H9 (cell line): ENCODE results near the gene SCUBE1. TPM values are rescaled to one million over a fixed set of nuclear protein-coding genes. Genes with fewer than 3 reads are reported as not detected.

Experiments used
- DNase-seq: peaks from one replicate; pipeline ENCODE4 v3.0.0-alpha.2; 2017
- H2AFZ ChIP-seq: one replicate; pipeline ENCODE4 v1.6.1; 2013; ENCODE audit warnings: mild to moderate bottlenecking, low read length, control low read depth, moderate library complexity
- H2AK5ac ChIP-seq: 2 replicates; pipeline ENCODE4 v1.6.1; 2013; ENCODE audit warnings: low read length, control low read depth, mixed read lengths; ENCODE audit not compliant: insufficient read length
- H2BK120ac ChIP-seq: one replicate; pipeline ENCODE4 v1.6.1; 2013; ENCODE audit warnings: low read depth, mild to moderate bottlenecking, low read length, control low read depth, inconsistent platforms; ENCODE audit not compliant: poor library complexity, severe bottlenecking
- H2BK12ac ChIP-seq: 2 replicates; pipeline ENCODE4 v1.6.1; 2013; ENCODE audit warnings: low read length, control low read depth, mixed read lengths, low read depth; ENCODE audit not compliant: insufficient read length
- H2BK15ac ChIP-seq: 2 replicates; pipeline ENCODE4 v1.6.1; 2013; ENCODE audit warnings: low read depth, low read length, control low read depth
- H2BK20ac ChIP-seq: one replicate; pipeline ENCODE4 v1.6.1; 2013; ENCODE audit warnings: low read depth, mild to moderate bottlenecking, low read length, control low read depth, inconsistent platforms; ENCODE audit not compliant: poor library complexity, severe bottlenecking
- H2BK5ac ChIP-seq: 2 replicates; pipeline ENCODE4 v1.6.1; 2013; ENCODE audit warnings: low read length, control low read depth, mixed read lengths; ENCODE audit not compliant: insufficient read length
- H3K14ac ChIP-seq: 2 replicates; pipeline ENCODE4 v1.6.1; 2013; ENCODE audit warnings: low read length, control low read depth; ENCODE audit not compliant: insufficient read depth
- H3K18ac ChIP-seq: 2 replicates; pipeline ENCODE4 v1.6.1; 2013; ENCODE audit warnings: low read depth, mild to moderate bottlenecking, mixed read lengths, low read length, control low read depth; ENCODE audit not compliant: insufficient read length
- H3K23ac ChIP-seq: 2 replicates; pipeline ENCODE4 v1.6.1; 2013; ENCODE audit warnings: low read length, control low read depth, mixed read lengths, low read depth; ENCODE audit not compliant: insufficient read length
- H3K23me2 ChIP-seq: 2 replicates; pipeline ENCODE4 v1.6.1; 2013; ENCODE audit warnings: low read depth, mild to moderate bottlenecking, mixed read lengths, low read length, control low read depth; ENCODE audit not compliant: insufficient read length, poor library complexity, severe bottlenecking
- H3K27ac ChIP-seq: 2 replicates; pipeline ENCODE4 v1.5.1; 2013; ENCODE audit warnings: low read length, control low read depth, mixed read lengths, low read depth; ENCODE audit not compliant: insufficient read length
- H3K27me3 ChIP-seq: 2 replicates; pipeline ENCODE4 v1.6.1; 2013; ENCODE audit warnings: low read length, control low read depth, inconsistent platforms; ENCODE audit not compliant: insufficient read depth
- H3K4ac ChIP-seq: 2 replicates; pipeline ENCODE4 v1.6.1; 2013; ENCODE audit warnings: low read depth, mild to moderate bottlenecking, control low read depth, inconsistent platforms, low read length, moderate library complexity
- H3K4me1 ChIP-seq: 2 replicates; pipeline ENCODE4 v1.6.1; 2013; ENCODE audit warnings: low read length, control low read depth, inconsistent platforms; ENCODE audit not compliant: insufficient read depth
- H3K4me2 ChIP-seq: 2 replicates; pipeline ENCODE4 v1.6.1; 2013; ENCODE audit warnings: low read length, control low read depth, mixed read lengths; ENCODE audit not compliant: insufficient read length, insufficient read depth
- H3K56ac ChIP-seq: 2 replicates; pipeline ENCODE4 v1.6.1; 2013; ENCODE audit warnings: low read depth, mild to moderate bottlenecking, mixed read lengths, low read length, control low read depth; ENCODE audit not compliant: insufficient read length
- H3K79me1 ChIP-seq: 2 replicates; pipeline ENCODE4 v1.6.1; 2013; ENCODE audit warnings: low read depth, mild to moderate bottlenecking, moderate library complexity, low read length, control low read depth, inconsistent platforms; ENCODE audit not compliant: insufficient read depth, poor library complexity, severe bottlenecking
- H3K79me2 ChIP-seq: 2 replicates; pipeline ENCODE4 v1.6.1; 2013; ENCODE audit warnings: low read length, control low read depth, inconsistent platforms; ENCODE audit not compliant: insufficient read depth
- H3K9ac ChIP-seq: 2 replicates; pipeline ENCODE4 v1.6.1; 2013; ENCODE audit warnings: low read length, control low read depth, mixed read lengths; ENCODE audit not compliant: insufficient read length; ENCODE audit errors: extremely low read depth
- H3K9me3 ChIP-seq: one replicate; pipeline ENCODE4 v1.6.1; 2013; ENCODE audit warnings: low read depth, low read length, inconsistent platforms; ENCODE audit not compliant: control insufficient read depth
- H3T11ph ChIP-seq: one replicate; pipeline ENCODE4 v1.6.1; 2013; ENCODE audit warnings: mild to moderate bottlenecking, low read length, control low read depth, inconsistent platforms
- H4K20me1 ChIP-seq: one replicate; pipeline ENCODE4 v1.6.1; 2013; ENCODE audit not compliant: control insufficient read depth, insufficient read length, insufficient read depth
- H4K5ac ChIP-seq: 2 replicates; pipeline ENCODE4 v1.6.1; 2013; ENCODE audit warnings: low read depth, mild to moderate bottlenecking, mixed read lengths, low read length, control low read depth; ENCODE audit not compliant: insufficient read length
- H4K8ac ChIP-seq: replicated peaks from 2 replicates; pipeline ENCODE4 v1.6.1; 2013; ENCODE audit warnings: low read length, control low read depth, mixed read lengths, low read depth; ENCODE audit not compliant: insufficient read length
- H4K91ac ChIP-seq: 2 replicates; pipeline ENCODE4 v1.6.1; 2013; ENCODE audit warnings: low read depth, mild to moderate bottlenecking, moderate library complexity, mixed read lengths, low read length, control low read depth; ENCODE audit not compliant: insufficient read length
- H3K27ac Mint-ChIP-seq, 3 experiments: 2 replicates in 2 of 3; 3 replicates in 1 of 3; pipeline ENCODE4 v1.8.0; 2020 to 2021; ENCODE audit warnings: mixed read lengths in 3 of 3, mild to moderate bottlenecking in 1 of 3, moderate library complexity in 1 of 3
- H3K27me3 Mint-ChIP-seq: 2 replicates; pipeline ENCODE4 v1.8.0; 2021; ENCODE audit warnings: low read depth, mild to moderate bottlenecking, moderate library complexity, mixed read lengths
- H3K36me3 Mint-ChIP-seq, 3 experiments: 2 replicates in 2 of 3; 3 replicates in 1 of 3; pipeline ENCODE4 v1.8.0; 2020 to 2021; ENCODE audit warnings: low read depth in 3 of 3, mixed read lengths in 3 of 3; ENCODE audit not compliant: insufficient read depth in 1 of 3
- H3K4me1 Mint-ChIP-seq, 2 experiments: 2 replicates each; pipeline ENCODE4 v1.8.0; 2020; ENCODE audit warnings: mixed read lengths in 2 of 2
- H3K4me3 Mint-ChIP-seq, 2 experiments: 2 replicates in 1 of 2; 3 replicates in 1 of 2; pipeline ENCODE4 v1.8.0; 2020 to 2021; ENCODE audit warnings: mild to moderate bottlenecking in 2 of 2, mixed read lengths in 2 of 2, moderate library complexity in 1 of 2
- H3K9me3 Mint-ChIP-seq, 2 experiments: 2 replicates in 1 of 2; 3 replicates in 1 of 2; pipeline ENCODE4 v1.8.0; 2020; ENCODE audit warnings: mild to moderate bottlenecking in 2 of 2, mixed read lengths in 2 of 2, moderate library complexity in 1 of 2
- CTCF ChIP-seq: fragments of 200-600 bp; sonication (generic); conservative IDR thresholded peaks from 3 replicates; pipeline ENCODE4 v1.8.0; 2021; ENCODE audit warnings: antibody characterized with exemption, mild to moderate bottlenecking
- WGBS: extraction: QIAGEN DNeasy Blood & Tissue Kit; methylation state at CpG from one replicate; pipeline ENCODE4 v1.1.7; 2013; ENCODE audit warnings: missing lambda C conversion rate, low lambda C conversion rate, mixed read lengths; ENCODE audit not compliant: insufficient read length; ENCODE audit errors: extremely low coverage; 5-methylcytosine and 5-hydroxymethylcytosine counted together
- total RNA-seq: library from RNA; stranded (reverse); gene quantifications from 2 replicates; pipeline ENCODE4 v1.2.1, GENCODE V29; 2021

The SCUBE1 gene
- total RNA-seq, 1 experiment from 2014 or later = 1.2 TPM

GRCh38 chr22:43256976-43257545, 86.1 kb downstream of the SCUBE1 start:
- no peak overlapping the region for H3K9ac ChIP-seq
- H3K14ac ChIP-seq = no peak overlapping the region
- Mint-ChIP-seq H3K4me3 (no peak overlapping the region), H3K9me3 (no peaks in the 10 kb centered on the region), H3K27ac (no peak overlapping the region; a peak in 1 of 7 replicates), H3K4me1 (peaks cover 8 to 9% of the 10 kb centered on the region in 2 experiments; a peak in 3 of 4 replicates), H3K27me3 (peaks cover 8% of the 10 kb centered on the region), H3K36me3 (no peaks in the 10 kb centered on the region; a peak in 1 of 7 replicates)
- H2BK120ac ChIP-seq = no peak overlapping the region
- H4K5ac ChIP-seq = no peak overlapping the region
- H3K9me3 ChIP-seq = no peaks in the 10 kb centered on the region
- DNase-seq = no peak
- no CpG with 5 or more reads among the region's 8 CpGs for WGBS
- H3K27me3 ChIP-seq = no peaks in the 10 kb centered on the region
- H3K4ac ChIP-seq = no peak overlapping the region
- H4K8ac ChIP-seq = no peak overlapping the region
- H3T11ph ChIP-seq = no peak overlapping the region
- no peak overlapping the region for H2AFZ ChIP-seq
- no peak overlapping the region for H2BK5ac ChIP-seq
- no peak overlapping the region for H2BK15ac ChIP-seq
- no peak overlapping the region for H2AK5ac ChIP-seq
- no peaks in the 10 kb centered on the region for H3K4me1 ChIP-seq
- no peak for TF ChIP-seq CTCF
- H2BK20ac ChIP-seq = no peak overlapping the region
- H3K27ac ChIP-seq = no peak overlapping the region
- no peak overlapping the region for H2BK12ac ChIP-seq
- no peaks in the 10 kb centered on the region for H4K20me1 ChIP-seq
- no peaks in the 10 kb centered on the region for H3K79me1 ChIP-seq
- H3K56ac ChIP-seq = no peak overlapping the region
- H4K91ac ChIP-seq = no peak overlapping the region
- H3K23ac ChIP-seq = no peak overlapping the region
- no peak overlapping the region for H3K18ac ChIP-seq
- H3K4me2 ChIP-seq = no peak overlapping the region
- no peaks in the 10 kb centered on the region for H3K23me2 ChIP-seq
- no peaks in the 10 kb centered on the region for H3K79me2 ChIP-seq
